ENCODE measurements around the gene ZDHHC3.

The ZDHHC3 gene

GRCh38 chr3:45010811-45011333 is 34.9 kb upstream of the ZDHHC3 start:
- TF ChIP-seq CTCF (IDR thresholded peaks at IDR 0.05; ENCODE audit: low read length) (no peak), EZH2 (IDR thresholded peaks at IDR 0.05; ENCODE audit: borderline replicate concordance, low read length) (no peak)
- H3K27me3 ChIP-seq (ENCODE audit: insufficient read depth, low read length): no peaks in the 10 kb centered on the region
- H3K79me2 ChIP-seq (ENCODE audit: insufficient read depth, low read length): no peaks in the 10 kb centered on the region
- no peak overlapping the region for H3K27ac ChIP-seq (ENCODE audit: low read depth, low read length, poor library complexity, severe bottlenecking)
- H3K4me3 ChIP-seq (ENCODE audit: low read depth, low read length, poor library complexity, severe bottlenecking): no peak overlapping the region
- no peaks in the 10 kb centered on the region for H4K20me1 ChIP-seq (ENCODE audit: insufficient read depth, low read length)
- no peaks in the 10 kb centered on the region for H3K9me2 ChIP-seq (ENCODE audit: low read depth, low read length)
- H3K9ac ChIP-seq (ENCODE audit: low read length): no peak overlapping the region
- no peak overlapping the region for H3K4me2 ChIP-seq (ENCODE audit: low read length)
- H3K36me3 ChIP-seq (ENCODE audit: insufficient read depth, low read length): peaks cover 77% of the 10 kb centered on the region
- no peaks in the 10 kb centered on the region for H3K4me1 ChIP-seq (ENCODE audit: insufficient read depth, low read length, severe bottlenecking)
- no peaks in the 10 kb centered on the region for H3K9me3 ChIP-seq (ENCODE audit: low read length)
- H2AFZ ChIP-seq (ENCODE audit: low read length): no peak overlapping the region
- no peaks in the 10 kb centered on the region for H3F3A ChIP-seq (ENCODE audit: insufficient read depth, low read length)

DNA sequence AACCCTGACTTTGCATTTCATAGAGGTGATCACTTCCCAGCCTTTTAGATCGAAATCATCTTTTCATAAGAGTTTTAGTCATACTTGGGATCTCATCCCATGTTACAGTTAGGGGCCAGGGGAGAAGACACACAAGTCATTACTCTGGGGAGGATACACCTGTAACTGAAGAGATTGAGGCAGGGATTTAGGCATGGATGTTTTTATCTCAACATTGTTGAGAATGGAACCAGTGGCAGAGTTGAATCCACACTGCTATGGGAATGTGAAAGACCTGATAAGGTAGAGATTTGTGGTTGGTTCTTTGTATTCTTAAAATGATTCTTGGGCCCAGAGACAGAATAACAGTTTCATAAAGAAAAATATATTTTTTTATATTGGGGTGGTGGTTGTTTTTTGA is 33.9 kb upstream of the ZDHHC3 start:
- no peak overlapping the region for H3K9ac ChIP-seq (ENCODE audit: low read length)
- H3K79me2 ChIP-seq (ENCODE audit: insufficient read depth, low read length): no peaks in the 10 kb centered on the region
- H4K20me1 ChIP-seq (ENCODE audit: insufficient read depth, low read length): no peaks in the 10 kb centered on the region
- H3K36me3 ChIP-seq (ENCODE audit: insufficient read depth, low read length): peaks cover 79% of the 10 kb centered on the region
- H3F3A ChIP-seq (ENCODE audit: insufficient read depth, low read length): no peaks in the 10 kb centered on the region
- peaks cover under 1% of the 10 kb centered on the region; the same call in 1 of the 2 replicates for H3K9me3 ChIP-seq (ENCODE audit: low read length)
- H3K27me3 ChIP-seq (ENCODE audit: insufficient read depth, low read length): no peaks in the 10 kb centered on the region
- H3K27ac ChIP-seq (ENCODE audit: low read depth, low read length, poor library complexity, severe bottlenecking): no peak overlapping the region
- H3K9me2 ChIP-seq (ENCODE audit: low read depth, low read length): no peaks in the 10 kb centered on the region
- no peak overlapping the region for H3K4me3 ChIP-seq (ENCODE audit: low read depth, low read length, poor library complexity, severe bottlenecking)
- H3K4me1 ChIP-seq (ENCODE audit: insufficient read depth, low read length, severe bottlenecking): no peaks in the 10 kb centered on the region
- no peak overlapping the region for H2AFZ ChIP-seq (ENCODE audit: low read length)
- no peak overlapping the region for H3K4me2 ChIP-seq (ENCODE audit: low read length)
- TF ChIP-seq CTCF (IDR thresholded peaks at IDR 0.05; ENCODE audit: low read length) (no peak), EZH2 (IDR thresholded peaks at IDR 0.05; ENCODE audit: borderline replicate concordance, low read length) (no peak)

- Histone ChIP-seq H4K20me1 (ENCODE audit: insufficient read depth, low read length) (no peaks in the 10 kb centered on the region), H2AFZ (ENCODE audit: low read length) (no peak overlapping the region), H3K4me1 (ENCODE audit: insufficient read depth, low read length, severe bottlenecking) (no peaks in the 10 kb centered on the region), H3K4me2 (ENCODE audit: low read length) (no peak overlapping the region), H3K27ac (ENCODE audit: low read depth, low read length, poor library complexity, severe bottlenecking) (no peak overlapping the region), H3K27me3 (ENCODE audit: insufficient read depth, low read length) (no peaks in the 10 kb centered on the region), H3K36me3 (ENCODE audit: insufficient read depth, low read length) (peaks cover 82% of the 10 kb centered on the region), H3K9me3 (ENCODE audit: low read length) (peaks cover 2% of the 10 kb centered on the region; the same call in 1 of the 2 replicates), H3K79me2 (ENCODE audit: insufficient read depth, low read length) (no peaks in the 10 kb centered on the region), H3K9me2 (ENCODE audit: low read depth, low read length) (no peaks in the 10 kb centered on the region), H3K9ac (ENCODE audit: low read length) (no peak overlapping the region), H3F3A (ENCODE audit: insufficient read depth, low read length) (0 out of 2 replicates have a peak, but pooled peaks cover 3% of the 10 kb centered on the region), H3K4me3 (ENCODE audit: low read depth, low read length, poor library complexity, severe bottlenecking) (no peak overlapping the region)
- no peak for TF ChIP-seq CTCF (IDR thresholded peaks at IDR 0.05; ENCODE audit: low read length)
- TF ChIP-seq EZH2 (IDR thresholded peaks at IDR 0.05; ENCODE audit: borderline replicate concordance, low read length): no peak
These were observed 32.1 kb upstream of the ZDHHC3 start for GRCh38 chr3:45008117-45008516.

All from OCI-LY1 (cell line).